ENCODE results near the gene LCMT1. TPM values are rescaled to one million over a fixed set of nuclear protein-coding genes. Genes with fewer than 3 reads are reported as not detected.

LCMT1 gene
- total and polyA plus RNA-seq, 2 donors (not counting 1 experiment from before 2014, with no cell fraction given), result 40.8 to 45.8 TPM

DNA sequence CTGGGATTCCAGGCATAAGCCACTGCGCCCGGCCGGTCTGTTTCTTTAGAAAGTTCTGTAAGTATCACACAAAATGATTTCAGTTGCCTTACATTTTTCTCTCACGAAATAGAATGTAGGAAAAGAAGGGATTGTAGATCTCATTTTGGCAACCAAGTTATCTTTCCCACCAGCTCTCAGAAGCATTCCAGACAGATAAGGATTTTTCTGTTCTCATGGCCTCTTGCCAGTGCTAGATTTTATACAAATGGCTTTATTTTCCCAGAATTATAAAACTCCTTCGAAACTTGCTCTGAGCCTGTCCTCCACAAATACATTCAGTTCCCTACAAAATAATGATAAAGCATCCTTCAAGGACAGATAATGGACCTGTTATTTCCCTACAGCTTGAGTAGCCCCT lies 46.9 kb downstream of the LCMT1 start:
- no peak overlapping the region for H3K4me2 ChIP-seq (ENCODE audit: extremely low read depth, insufficient read depth, low read length)
- no peak overlapping the region for H3K27ac ChIP-seq (ENCODE audit: insufficient read depth, low read length)
- H3K27me3 ChIP-seq (ENCODE audit: control insufficient read depth, insufficient read depth, low read length), result no peaks in the 10 kb centered on the region
- DNase-seq (ENCODE audit: low read depth in 2 of 2), result peak in 1 of 2 donors; percentile 65
- no peak overlapping the region for H3K4me3 ChIP-seq (replicated peaks in 1 of 4; ENCODE audit: control extremely low read depth in 1 of 4, insufficient read depth in 1 of 4, low read depth in 3 of 4, low read length in 4 of 4)
- TF ChIP-seq, protein P1, sequence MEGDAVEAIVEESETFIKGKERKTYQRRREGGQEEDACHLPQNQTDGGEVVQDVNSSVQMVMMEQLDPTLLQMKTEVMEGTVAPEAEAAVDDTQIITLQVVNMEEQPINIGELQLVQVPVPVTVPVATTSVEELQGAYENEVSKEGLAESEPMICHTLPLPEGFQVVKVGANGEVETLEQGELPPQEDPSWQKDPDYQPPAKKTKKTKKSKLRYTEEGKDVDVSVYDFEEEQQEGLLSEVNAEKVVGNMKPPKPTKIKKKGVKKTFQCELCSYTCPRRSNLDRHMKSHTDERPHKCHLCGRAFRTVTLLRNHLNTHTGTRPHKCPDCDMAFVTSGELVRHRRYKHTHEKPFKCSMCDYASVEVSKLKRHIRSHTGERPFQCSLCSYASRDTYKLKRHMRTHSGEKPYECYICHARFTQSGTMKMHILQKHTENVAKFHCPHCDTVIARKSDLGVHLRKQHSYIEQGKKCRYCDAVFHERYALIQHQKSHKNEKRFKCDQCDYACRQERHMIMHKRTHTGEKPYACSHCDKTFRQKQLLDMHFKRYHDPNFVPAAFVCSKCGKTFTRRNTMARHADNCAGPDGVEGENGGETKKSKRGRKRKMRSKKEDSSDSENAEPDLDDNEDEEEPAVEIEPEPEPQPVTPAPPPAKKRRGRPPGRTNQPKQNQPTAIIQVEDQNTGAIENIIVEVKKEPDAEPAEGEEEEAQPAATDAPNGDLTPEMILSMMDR (conservative IDR thresholded peaks at IDR 0.05 in 1 of 2, IDR thresholded peaks at IDR 0.05 in 1 of 2; ENCODE audit: low read depth in 1 of 2, low read length in 2 of 2), result no peak
- TF ChIP-seq EZH2 (IDR thresholded peaks at IDR 0.05; ENCODE audit: low read length, missing control alignments), result no peak
- H3K4me1 ChIP-seq (ENCODE audit: control insufficient read depth, extremely low read depth, insufficient read depth, low read length), result no peaks in the 10 kb centered on the region
- H3K9me3 ChIP-seq (ENCODE audit: control insufficient read depth, insufficient read depth, low read depth, low read length), result no peaks in the 10 kb centered on the region
- H3K9ac ChIP-seq (ENCODE audit: insufficient read depth, low read length), result no peak overlapping the region
- no peak overlapping the region for H2AFZ ChIP-seq (ENCODE audit: low read length)
- H3K79me2 ChIP-seq (ENCODE audit: control insufficient read depth, insufficient read depth, low read length), result no peaks in the 10 kb centered on the region
- H4K20me1 ChIP-seq (ENCODE audit: control insufficient read depth, extremely low read depth, insufficient read depth, low read length), result no peaks in the 10 kb centered on the region
- peaks cover 2% of the 10 kb centered on the region for H3K36me3 ChIP-seq (ENCODE audit: control insufficient read depth, insufficient read depth, low read length)

DNA sequence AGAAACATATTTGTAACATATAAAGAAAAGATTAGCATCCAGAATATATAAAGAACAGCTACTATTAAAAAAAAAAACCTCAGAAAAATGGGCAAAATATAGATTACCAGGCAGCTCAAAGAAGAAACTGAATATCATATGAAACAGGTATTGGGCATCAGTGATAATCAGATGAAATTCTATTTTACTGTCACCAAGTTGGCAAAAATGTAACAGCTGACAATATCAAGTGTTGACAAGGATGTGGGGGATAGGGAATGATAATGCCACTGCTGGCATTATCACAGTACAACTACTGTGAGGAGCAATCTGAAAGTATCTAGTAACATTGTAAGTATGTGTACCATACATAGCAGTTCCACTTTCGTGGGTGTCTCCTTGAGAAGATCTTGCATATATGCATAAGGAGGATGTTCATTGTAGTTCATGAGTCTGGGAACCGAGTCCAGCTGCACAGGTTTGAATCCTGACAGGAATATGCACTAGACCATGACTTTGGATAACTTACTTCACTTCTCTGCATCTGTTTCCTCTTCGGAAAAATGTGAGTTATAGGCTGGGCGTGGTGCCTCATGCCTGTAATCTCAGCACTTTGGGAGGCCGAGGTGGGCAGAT lies 50.3 kb downstream of the LCMT1 start:
- Histone ChIP-seq H4K20me1 (ENCODE audit: control insufficient read depth, extremely low read depth, insufficient read depth, low read length) (no peaks in the 10 kb centered on the region), H3K27me3 (ENCODE audit: control insufficient read depth, insufficient read depth, low read length) (no peaks in the 10 kb centered on the region), H2AFZ (ENCODE audit: low read length) (no peak overlapping the region), H3K4me1 (ENCODE audit: control insufficient read depth, extremely low read depth, insufficient read depth, low read length) (no peaks in the 10 kb centered on the region), H3K4me2 (ENCODE audit: extremely low read depth, insufficient read depth, low read length) (no peak overlapping the region), H3K9me3 (ENCODE audit: control insufficient read depth, insufficient read depth, low read depth, low read length) (no peaks in the 10 kb centered on the region), H3K27ac (ENCODE audit: insufficient read depth, low read length) (no peak overlapping the region), H3K79me2 (ENCODE audit: control insufficient read depth, insufficient read depth, low read length) (no peaks in the 10 kb centered on the region), H3K36me3 (ENCODE audit: control insufficient read depth, insufficient read depth, low read length) (peaks cover 4% of the 10 kb centered on the region), H3K4me3 (replicated peaks in 1 of 4; ENCODE audit: control extremely low read depth in 1 of 4, insufficient read depth in 1 of 4, low read depth in 3 of 4, low read length in 4 of 4) (no peak overlapping the region), H3K9ac (ENCODE audit: insufficient read depth, low read length) (no peak overlapping the region)
- no peak for TF ChIP-seq EZH2 (IDR thresholded peaks at IDR 0.05; ENCODE audit: low read length, missing control alignments)
- TF ChIP-seq, protein P1 (conservative IDR thresholded peaks at IDR 0.05 in 1 of 2, IDR thresholded peaks at IDR 0.05 in 1 of 2; ENCODE audit: low read depth in 1 of 2, low read length in 2 of 2), result no peak
- DNase-seq (ENCODE audit: low read depth in 2 of 2), result no peak

DNA sequence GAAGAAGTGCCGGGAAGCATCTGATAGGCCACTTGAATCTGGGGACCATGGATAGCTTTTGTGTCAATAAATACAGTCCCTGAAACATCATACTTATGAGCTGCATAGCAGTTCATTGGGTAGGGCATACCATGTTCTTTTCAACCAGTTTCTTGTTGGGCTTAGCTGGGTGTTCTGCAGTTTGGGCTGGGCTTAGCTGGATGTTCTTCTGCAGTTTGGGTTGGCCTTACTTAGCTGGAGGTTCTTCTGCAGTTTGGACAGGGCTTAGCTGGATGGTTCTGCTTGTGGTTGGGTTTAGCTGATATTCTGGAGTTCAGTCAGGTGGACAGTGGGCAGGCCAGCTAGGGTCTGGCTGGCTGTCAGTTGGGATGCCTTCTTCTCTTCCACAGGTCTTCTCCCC lies 52.1 kb downstream of the LCMT1 start:
- TF ChIP-seq, protein P1 (conservative IDR thresholded peaks at IDR 0.05 in 1 of 2, IDR thresholded peaks at IDR 0.05 in 1 of 2; ENCODE audit: low read depth in 1 of 2, low read length in 2 of 2), result no peak
- no peak for TF ChIP-seq EZH2 (IDR thresholded peaks at IDR 0.05; ENCODE audit: low read length, missing control alignments)
- DNase-seq (ENCODE audit: low read depth in 2 of 2), result no peak
- Histone ChIP-seq H3K4me1 (ENCODE audit: control insufficient read depth, extremely low read depth, insufficient read depth, low read length) (no peaks in the 10 kb centered on the region), H4K20me1 (ENCODE audit: control insufficient read depth, extremely low read depth, insufficient read depth, low read length) (no peaks in the 10 kb centered on the region), H3K9me3 (ENCODE audit: control insufficient read depth, insufficient read depth, low read depth, low read length) (no peaks in the 10 kb centered on the region), H3K79me2 (ENCODE audit: control insufficient read depth, insufficient read depth, low read length) (no peaks in the 10 kb centered on the region), H3K27ac (ENCODE audit: insufficient read depth, low read length) (no peak overlapping the region), H3K9ac (ENCODE audit: insufficient read depth, low read length) (no peak overlapping the region), H3K27me3 (ENCODE audit: control insufficient read depth, insufficient read depth, low read length) (no peaks in the 10 kb centered on the region), H2AFZ (ENCODE audit: low read length) (no peak overlapping the region), H3K4me3 (replicated peaks in 1 of 4; ENCODE audit: control extremely low read depth in 1 of 4, insufficient read depth in 1 of 4, low read depth in 3 of 4, low read length in 4 of 4) (no peak overlapping the region), H3K36me3 (ENCODE audit: control insufficient read depth, insufficient read depth, low read length) (peaks cover 5% of the 10 kb centered on the region), H3K4me2 (ENCODE audit: extremely low read depth, insufficient read depth, low read length) (no peak overlapping the region)
